Coronary artery (tissue), 2 donors: Measurements from ENCODE around the gene ROR1.

Source experiments
- DNase-seq: peaks from one replicate; pipeline ENCODE4 v3.0.0-alpha.2; 2017; ENCODE audit warnings: low spot score
- H3K27ac ChIP-seq, 2 donors: fragments of 200-600 bp; sonication (generic); one replicate each; pipeline ENCODE4 v1.5.1; 2016 to 2019
- H3K4me3 ChIP-seq: fragments of 200-600 bp; sonication (generic); 2 replicates; pipeline ENCODE4 v1.5.1; 2016; ENCODE audit warnings: mild to moderate bottlenecking, moderate library complexity
- CTCF ChIP-seq: fragments of 200-600 bp; sonication (generic); IDR thresholded peaks from one replicate; pipeline ENCODE4 v1.5.1; 2019; ENCODE audit warnings: antibody characterized with exemption

Gene ROR1

GRCh38 chr1:63880958-63881576, 107.2 kb downstream of the ROR1 start:
- H3K4me3 ChIP-seq: no peak overlapping the region
- DNase-seq: no peak
- no peak overlapping the region for H3K27ac ChIP-seq
- TF ChIP-seq CTCF: no peak

DNA sequence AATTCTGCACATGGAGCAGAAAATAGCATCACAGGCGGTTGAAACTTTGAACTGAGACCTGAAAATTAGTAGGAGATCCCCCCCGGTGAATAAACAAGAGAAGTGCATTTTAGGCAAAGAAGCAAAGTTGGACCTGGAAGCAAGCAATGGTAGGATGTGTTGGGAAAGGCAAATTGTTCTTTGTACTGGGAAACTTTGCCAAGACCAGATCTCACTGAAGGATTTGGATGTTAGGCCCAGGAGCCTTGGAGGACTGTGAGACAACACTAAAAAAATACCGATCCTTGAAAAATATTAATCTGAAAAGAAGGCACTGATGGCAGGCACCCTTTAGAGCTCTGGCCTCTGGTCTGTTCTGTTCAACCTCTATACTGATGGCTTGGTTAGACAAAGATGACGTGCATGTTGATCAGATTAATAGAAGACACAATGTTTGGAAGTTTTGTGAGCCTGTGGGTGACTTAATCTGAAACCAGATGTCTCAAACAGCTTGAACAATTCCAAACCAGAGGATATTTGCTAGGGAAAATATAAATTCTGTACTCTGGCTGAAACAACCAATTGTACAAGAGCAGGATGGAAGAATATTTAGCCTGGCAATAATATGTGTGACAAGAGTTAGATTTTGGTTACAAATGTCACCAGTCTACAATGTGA, 108.4 kb downstream of the ROR1 start:
- peak overlapping the region in 1 of 2 donors; percentile 15 for H3K27ac ChIP-seq
- TF ChIP-seq CTCF: no peak
- DNase-seq: no peak
- no peak overlapping the region for H3K4me3 ChIP-seq

DNA sequence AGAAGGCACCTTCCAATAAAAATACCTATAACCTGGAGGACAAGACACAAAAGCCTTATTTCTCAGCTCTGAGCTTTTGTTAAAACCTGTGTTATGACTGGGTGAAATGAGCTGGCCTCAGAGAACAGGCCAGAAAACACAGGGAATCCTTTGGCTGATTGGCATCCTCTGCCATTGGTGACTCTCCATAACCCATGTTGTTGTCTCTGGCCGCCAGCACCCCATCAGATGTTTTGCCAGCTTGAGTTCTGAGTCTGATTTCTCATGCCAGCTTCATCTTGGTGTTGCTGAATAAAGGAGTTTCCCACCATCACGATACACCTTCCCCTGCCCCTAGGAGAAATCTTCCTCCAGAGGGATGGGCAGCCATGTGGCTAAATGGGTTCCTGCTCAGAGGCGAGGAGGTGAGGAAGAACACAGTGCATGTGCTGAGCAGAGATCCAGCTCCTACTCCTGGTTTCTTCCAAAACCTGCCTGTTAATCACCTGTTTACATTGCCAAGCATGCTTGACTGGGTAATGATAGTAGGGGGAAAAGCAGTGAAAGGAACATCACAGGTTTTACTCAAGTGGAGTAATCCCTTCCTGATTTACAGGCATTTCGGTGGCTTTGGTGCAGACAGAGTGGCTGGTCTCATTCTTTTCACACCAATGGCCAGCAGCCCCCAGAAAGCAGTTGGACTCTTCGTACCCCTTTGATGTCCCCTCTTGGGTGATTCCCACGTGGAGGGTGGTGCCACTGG, 109.8 kb downstream of the ROR1 start:
- TF ChIP-seq CTCF: no peak
- H3K4me3 ChIP-seq: no peak overlapping the region
- no peak for DNase-seq
- no peak overlapping the region for H3K27ac ChIP-seq

GRCh38 chr1:63884486-63884885, 110.7 kb downstream of the ROR1 start:
- TF ChIP-seq CTCF: no peak
- H3K4me3 ChIP-seq: no peak overlapping the region
- no peak for DNase-seq
- H3K27ac ChIP-seq: no peak overlapping the region

- DNase-seq: no peak
- H3K4me3 ChIP-seq: no peak overlapping the region
- no peak for TF ChIP-seq CTCF
- no peak overlapping the region for H3K27ac ChIP-seq
These were observed 112.1 kb downstream of the ROR1 start for GRCh38 chr1:63885899-63886298.

- Histone ChIP-seq H3K27ac (no peak overlapping the region), H3K4me3 (no peak overlapping the region)
- no peak for TF ChIP-seq CTCF
- no peak for DNase-seq
These were observed 112.5 kb downstream of the ROR1 start for GRCh38 chr1:63886340-63886739.
